ENCODE results near the gene NEO1. TPM values are rescaled to one million over a fixed set of nuclear protein-coding genes. Genes with fewer than 3 reads are reported as not detected.

The NEO1 gene
- total and polyA plus RNA-seq, 2 experiments from 2014 or later: 39.1 to 64.0 TPM

- no peaks in the 10 kb centered on the region for H3K4me1 ChIP-seq (ENCODE audit: insufficient read depth)
- H3K27ac ChIP-seq: no peak overlapping the region
- no peak overlapping the region for H2AFZ ChIP-seq
- H3K4me3 ChIP-seq: no peak overlapping the region
- no peaks in the 10 kb centered on the region for H4K20me1 ChIP-seq (ENCODE audit: insufficient read depth, poor library complexity, severe bottlenecking)
- no peaks in the 10 kb centered on the region for H3K79me2 ChIP-seq
- no peaks in the 10 kb centered on the region for H3K9me3 ChIP-seq (ENCODE audit: low read depth)
- no peaks in the 10 kb centered on the region for H3K27me3 ChIP-seq
- no peak overlapping the region for H3K4me2 ChIP-seq
- no peaks in the 10 kb centered on the region for H3K9me2 ChIP-seq (replicated peaks; ENCODE audit: insufficient read depth)
- DNase-seq (ENCODE audit: low spot score): no peak
- no peaks in the 10 kb centered on the region for H3K36me3 ChIP-seq (replicated peaks; ENCODE audit: insufficient read depth, low read depth)
- WGBS (ENCODE audit: low lambda C conversion rate, missing lambda C conversion rate): 71% methylated on average over 9 of the region's 9 CpGs
- TF ChIP-seq EZH2phosphoT487 (IDR thresholded peaks at IDR 0.05; ENCODE audit: low read depth, severe bottlenecking, unreplicated experiment) (no peak), EZH2 (IDR thresholded peaks at IDR 0.05; ENCODE audit: borderline replicate concordance) (no peak), CTCF (IDR thresholded peaks at IDR 0.05; ENCODE audit: poor library complexity) (no peak)
Observed at GRCh38 chr15:73335026-73335425, 282.8 kb downstream of the NEO1 start.

- Histone ChIP-seq H3K27me3 (no peaks in the 10 kb centered on the region), H3K4me1 (ENCODE audit: insufficient read depth) (no peaks in the 10 kb centered on the region), H2AFZ (no peak overlapping the region), H3K4me2 (no peak overlapping the region), H3K79me2 (no peaks in the 10 kb centered on the region), H4K20me1 (ENCODE audit: insufficient read depth, poor library complexity, severe bottlenecking) (no peaks in the 10 kb centered on the region), H3K9me3 (ENCODE audit: low read depth) (no peaks in the 10 kb centered on the region), H3K4me3 (no peak overlapping the region), H3K27ac (no peak overlapping the region), H3K36me3 (replicated peaks; ENCODE audit: insufficient read depth, low read depth) (no peaks in the 10 kb centered on the region), H3K9me2 (replicated peaks; ENCODE audit: insufficient read depth) (no peaks in the 10 kb centered on the region)
- no peak for TF ChIP-seq CTCF (IDR thresholded peaks at IDR 0.05; ENCODE audit: poor library complexity)
- no peak for DNase-seq (ENCODE audit: low spot score)
- WGBS (ENCODE audit: low lambda C conversion rate, missing lambda C conversion rate): 85% methylated on average over 5 of the region's 5 CpGs
Observed at GRCh38 chr15:73335471-73335870, 283.2 kb downstream of the NEO1 start.

GRCh38 chr15:73336756-73337155, 284.5 kb downstream of the NEO1 start:
- no peak overlapping the region for H2AFZ ChIP-seq
- DNase-seq (ENCODE audit: low spot score): no peak
- H3K4me1 ChIP-seq (ENCODE audit: insufficient read depth): no peaks in the 10 kb centered on the region
- H3K4me2 ChIP-seq: no peak overlapping the region
- H3K9me2 ChIP-seq (replicated peaks; ENCODE audit: insufficient read depth): no peaks in the 10 kb centered on the region
- no peak overlapping the region for H3K4me3 ChIP-seq
- H3K27ac ChIP-seq: no peak overlapping the region
- TF ChIP-seq EZH2phosphoT487 (IDR thresholded peaks at IDR 0.05; ENCODE audit: low read depth, severe bottlenecking, unreplicated experiment): no peak
- no peak for TF ChIP-seq CTCF (IDR thresholded peaks at IDR 0.05; ENCODE audit: poor library complexity)
- no peak for TF ChIP-seq EZH2 (IDR thresholded peaks at IDR 0.05; ENCODE audit: borderline replicate concordance)
- H3K36me3 ChIP-seq (replicated peaks; ENCODE audit: insufficient read depth, low read depth): no peaks in the 10 kb centered on the region
- WGBS (ENCODE audit: low lambda C conversion rate, missing lambda C conversion rate): 92% methylated on average over 7 of the region's 7 CpGs
- H3K79me2 ChIP-seq: no peaks in the 10 kb centered on the region
- no peaks in the 10 kb centered on the region for H4K20me1 ChIP-seq (ENCODE audit: insufficient read depth, poor library complexity, severe bottlenecking)
- H3K9me3 ChIP-seq (ENCODE audit: low read depth): no peaks in the 10 kb centered on the region
- H3K27me3 ChIP-seq: no peaks in the 10 kb centered on the region

- no peaks in the 10 kb centered on the region for H3K4me1 ChIP-seq (ENCODE audit: insufficient read depth)
- DNase-seq (ENCODE audit: low spot score): no peak
- H2AFZ ChIP-seq: no peak overlapping the region
- H3K36me3 ChIP-seq (replicated peaks; ENCODE audit: insufficient read depth, low read depth): no peaks in the 10 kb centered on the region
- no peak overlapping the region for H3K4me2 ChIP-seq
- H3K79me2 ChIP-seq: no peaks in the 10 kb centered on the region
- no peaks in the 10 kb centered on the region for H3K9me3 ChIP-seq (ENCODE audit: low read depth)
- H3K27me3 ChIP-seq: no peaks in the 10 kb centered on the region
- H4K20me1 ChIP-seq (ENCODE audit: insufficient read depth, poor library complexity, severe bottlenecking): no peaks in the 10 kb centered on the region
- H3K9me2 ChIP-seq (replicated peaks; ENCODE audit: insufficient read depth): no peaks in the 10 kb centered on the region
- TF ChIP-seq EZH2phosphoT487 (IDR thresholded peaks at IDR 0.05; ENCODE audit: low read depth, severe bottlenecking, unreplicated experiment): no peak
- no peak overlapping the region for H3K27ac ChIP-seq
- no peak overlapping the region for H3K4me3 ChIP-seq
- 91% methylated on average over 8 of the region's 8 CpGs for WGBS (ENCODE audit: low lambda C conversion rate, missing lambda C conversion rate)
Observed at GRCh38 chr15:73337187-73337586, 284.9 kb downstream of the NEO1 start.

Measured in hepatocyte (in vitro differentiated cells).